K562 (cell line): ENCODE data around the gene SAE1. TPM values are rescaled to one million over a fixed set of nuclear protein-coding genes. Genes with fewer than 3 reads are reported as not detected.
A peak's percentile ranks its signal among the peaks of the same experiment; 100 is the strongest.

Experiments
- DIDO1 ChIP-seq: fragments of 450-650 bp; IDR thresholded peaks from 2 replicates; pipeline ENCODE4 v1.6.1; 2016; ENCODE audit warnings: low read depth, missing biosample characterization, missing genetic modification characterization
- GTF2E2 ChIP-seq: fragments of 200-800 bp; sonication (Bioruptor generic); IDR thresholded peaks from 2 replicates; pipeline ENCODE4 v1.6.1; 2016; ENCODE audit warnings: missing genetic modification characterization, missing compliant biosample characterization
- HBP1 ChIP-seq: fragments of 450-650 bp; formaldehyde crosslinking; IDR thresholded peaks from 2 replicates; pipeline ENCODE4 v1.4.0; 2022; ENCODE audit warnings: missing genetic modification characterization
- KLF1 ChIP-seq: fragments of 450-650 bp; IDR thresholded peaks from 2 replicates; pipeline ENCODE4 v1.6.1; 2016; ENCODE audit warnings: missing genetic modification characterization, missing compliant biosample characterization
- SNRNP70 ChIP-seq: fragments of 200-400 bp; formaldehyde crosslinking; optimal IDR thresholded peaks from 2 replicates; pipeline ENCODE3; 2017; ENCODE audit warnings: low read depth, low read length
- ZBTB40 ChIP-seq, 2 experiments: fragments of 450-650 bp in 1 of 2; sonication (generic) in 1 of 2; formaldehyde crosslinking in 1 of 2; IDR thresholded peaks; 2 replicates each; pipeline versions ENCODE4 v1.7.1 to v1.9.0; 2016 to 2022; ENCODE audit warnings: inconsistent platforms in 1 of 2, mild to moderate bottlenecking in 1 of 2, missing genetic modification reagents in 1 of 2
- ZBTB5 ChIP-seq: fragments of 450-650 bp; IDR thresholded peaks from 2 replicates; pipeline ENCODE4 v1.6.1; 2017; ENCODE audit warnings: antibody characterized with exemption
- ZNF217 ChIP-seq: sonication (generic); formaldehyde crosslinking; IDR thresholded peaks from 2 replicates; pipeline ENCODE4 v1.8.0; 2022; ENCODE audit warnings: mild to moderate bottlenecking, missing genetic modification reagents
- ZNF280A ChIP-seq: fragments of 450-650 bp; IDR thresholded peaks from 2 replicates; pipeline ENCODE4 v1.6.1; 2018; ENCODE audit warnings: mild to moderate bottlenecking, low read depth; ENCODE audit not compliant: partially characterized antibody
- polyA plus RNA-seq, 8 experiments: library from polyadenylated mRNA; depleted of rRNA in 4 of 8; stranded (reverse) in 5 of 8; unstranded in 3 of 8; fragments of >200 nt; fragmentation: Nextera tagmentation in 2 of 8; fragmentation: Illumina TruSeq in 1 of 8; extraction: Ambion mirVana in 2 of 8; extraction: Trizol in 1 of 8; gene quantifications; 2 replicates each; pipeline versions ENCODE4 v1.2.1 to v1.2.3, GENCODE V29; 2011 to 2014; ENCODE audit warnings: inconsistent platforms in 1 of 8, missing spikeins in 1 of 8
- total RNA-seq, 7 experiments: library from RNA; depleted of rRNA in 6 of 7; stranded (reverse); fragments of >200 nt in 6 of 7; fragmentation: Illumina TruSeq in 2 of 7; extraction: Trizol in 2 of 7; gene quantifications; 2 replicates each; pipeline versions ENCODE4 v1.2.1 to v1.2.3, GENCODE V29; 2011 to 2021; ENCODE audit warnings: low replicate concordance in 1 of 7

The SAE1 gene
- total and polyA plus RNA-seq, 9 of the 15 experiments (the other 6 are each of a cell fraction or from before 2014, with no cell fraction given), result 82.8 to 299 (median 217) TPM

GRCh38 chr19:47226426-47227351 lies 96.1 kb downstream of the SAE1 start (continued):
- TF ChIP-seq KLF1 (tag) (no peak), ZBTB5 (no peak), HBP1 (peak; percentile 85), ZNF217 (no peak), SNRNP70 (no peak), DIDO1 (no peak), ZNF280A (no peak), GTF2E2 (tag) (no peak; the same call in 1 of the 2 replicates), ZBTB40 (IDR thresholded peaks at IDR 0.05) (no peak), ZBTB40 (CRISPR knock-in tag; IDR thresholded peaks at IDR 0.05) (no peak)
